Endothelial cell of umbilical vein (primary cell): ENCODE results near the gene ABHD13.

ENCODE experiments used
- CTCF ChIP-seq, 2 donors: IDR thresholded peaks; 1 replicate in 1 of 2; 2 replicates in 1 of 2; pipeline ENCODE4 v1.5.1; 2011; ENCODE audit warnings: low read length in 2 of 2, mild to moderate bottlenecking in 2 of 2, moderate library complexity in 2 of 2, control low read depth in 1 of 2, inconsistent platforms in 1 of 2, low read depth in 1 of 2; ENCODE audit not compliant: insufficient read depth in 1 of 2; ENCODE audit errors: extremely low read depth in 1 of 2
- EZH2 ChIP-seq: IDR thresholded peaks from 2 replicates; pipeline ENCODE4 v1.6.1; 2012; ENCODE audit warnings: borderline replicate concordance, low read depth, mild to moderate bottlenecking, moderate library complexity, low read length, inconsistent platforms; ENCODE audit not compliant: severe bottlenecking
- FOS ChIP-seq: IDR thresholded peaks from 2 replicates; pipeline ENCODE4 v1.6.1; 2011; ENCODE audit warnings: mild to moderate bottlenecking, low read length, moderate library complexity, borderline replicate concordance; ENCODE audit not compliant: insufficient read depth
- GATA2 ChIP-seq: IDR thresholded peaks from 2 replicates; pipeline ENCODE4 v1.7.0; 2011; ENCODE audit warnings: low read depth, mild to moderate bottlenecking, moderate library complexity, mixed read lengths, low read length; ENCODE audit not compliant: insufficient read length, insufficient read depth
- JUN ChIP-seq: IDR thresholded peaks from 2 replicates; pipeline ENCODE4 v1.6.1; 2011; ENCODE audit warnings: borderline replicate concordance, low read depth; ENCODE audit not compliant: insufficient read length, insufficient read depth
- MAX ChIP-seq: IDR thresholded peaks from 2 replicates; pipeline ENCODE4 v1.6.1; 2011; ENCODE audit not compliant: insufficient read depth, insufficient read length
- MYC ChIP-seq: IDR thresholded peaks from one replicate; pipeline ENCODE4 v1.6.1; 2011; ENCODE audit warnings: mild to moderate bottlenecking, low read depth, low read length
- POLR2A ChIP-seq: IDR thresholded peaks from 2 replicates; pipeline ENCODE4 v1.6.1; 2012; ENCODE audit warnings: low read depth, mild to moderate bottlenecking, control low read depth, low read length
- POLR2AphosphoS5 ChIP-seq: IDR thresholded peaks from 2 replicates; pipeline ENCODE4 v1.6.1; 2012; ENCODE audit warnings: low read depth, mild to moderate bottlenecking, control low read depth, low read length, moderate library complexity; ENCODE audit not compliant: insufficient read depth

- TF ChIP-seq CTCF (IDR thresholded peaks at IDR 0.05; ENCODE audit: extremely low read depth in 1 of 2, insufficient read depth in 1 of 2, low read depth in 1 of 2, low read length in 2 of 2), result no peak
- no peak for TF ChIP-seq FOS
- no peak for TF ChIP-seq EZH2
- no peak for TF ChIP-seq MAX
- TF ChIP-seq POLR2AphosphoS5, result no peak
- no peak for TF ChIP-seq POLR2A
- no peak for TF ChIP-seq MYC
- TF ChIP-seq JUN, result no peak
- TF ChIP-seq GATA2, result no peak
These were observed 49.3 kb upstream of the ABHD13 start for GRCh38 chr13:108168929-108169328.
